Activated effector memory CD4-positive, alpha-beta T cell treated with anti-CD3 and anti-CD28 coated beads, Interleukin-2, amount 50 U/mL, for 16 hours (primary cell): ENCODE measurements around the gene SLC38A2.

Experiments used
- DNase-seq: peaks from one replicate; pipeline ENCODE4 v3.0.0-alpha.2; 2020

Gene SLC38A2

GRCh38 chr12:46390881-46391280 lies 18.3 kb upstream of the SLC38A2 start:
- no peak for DNase-seq

- no peak for DNase-seq
These were observed 17.7 kb upstream of the SLC38A2 start for GRCh38 chr12:46390304-46390703.

GRCh38 chr12:46389031-46389616 lies 16.6 kb upstream of the SLC38A2 start:
- DNase-seq: no peak

- DNase-seq: no peak
These were observed 16.0 kb upstream of the SLC38A2 start for GRCh38 chr12:46388427-46389021.

GRCh38 chr12:46387670-46388069 lies 15.1 kb upstream of the SLC38A2 start:
- DNase-seq: no peak

GRCh38 chr12:46386877-46387629 lies 14.5 kb upstream of the SLC38A2 start:
- no peak for DNase-seq

GRCh38 chr12:46386360-46386867 lies 13.8 kb upstream of the SLC38A2 start:
- DNase-seq: no peak

- DNase-seq: no peak
These were observed 12.9 kb upstream of the SLC38A2 start for GRCh38 chr12:46385438-46385837.

- DNase-seq: no peak
These were observed 12.1 kb upstream of the SLC38A2 start for GRCh38 chr12:46384451-46385309.

- peak; percentile 90 for DNase-seq
These were observed 11.3 kb upstream of the SLC38A2 start for GRCh38 chr12:46383654-46384450.

- peak; percentile 98 for DNase-seq
These were observed 10.5 kb upstream of the SLC38A2 start for GRCh38 chr12:46382964-46383653.

- DNase-seq: no peak
These were observed 9.9 kb upstream of the SLC38A2 start for GRCh38 chr12:46382408-46382963.

GRCh38 chr12:46380881-46381280 lies 8.3 kb upstream of the SLC38A2 start:
- no peak for DNase-seq

GRCh38 chr12:46380022-46380796 lies 7.6 kb upstream of the SLC38A2 start:
- DNase-seq: no peak

- DNase-seq: no peak
These were observed 6.8 kb upstream of the SLC38A2 start for GRCh38 chr12:46379352-46379751.

GRCh38 chr12:46378530-46378929 lies 6.0 kb upstream of the SLC38A2 start:
- no peak for DNase-seq

- no peak for DNase-seq
These were observed 5.1 kb upstream of the SLC38A2 start for GRCh38 chr12:46377678-46378077.

- no peak for DNase-seq
These were observed 4.0 kb upstream of the SLC38A2 start for GRCh38 chr12:46376579-46376978.

GRCh38 chr12:46374711-46375110 lies 2.1 kb upstream of the SLC38A2 start:
- DNase-seq: no peak

GRCh38 chr12:46374310-46374709 lies 1.7 kb upstream of the SLC38A2 start:
- no peak for DNase-seq
